ENCODE data around the gene CLDN6.

- TF ChIP-seq CTCF (IDR thresholded peaks at IDR 0.05), result no peak
- TF ChIP-seq POLR2A (IDR thresholded peaks at IDR 0.05), result no peak
Measured at GRCh38 chr16:3025032-3026002, 7.3 kb upstream of the CLDN6 start.

Measured in testis (tissue), 2 donors.